Measurements from ENCODE around the gene WFIKKN2. TPM values are rescaled to one million over a fixed set of nuclear protein-coding genes. Genes with fewer than 3 reads are reported as not detected.

Gene WFIKKN2
- total RNA-seq, 1 donor from 2014 or later: not detected

GRCh38 chr17:50818261-50818660, 17.1 kb upstream of the WFIKKN2 start:
- no peak overlapping the region for H3K4me3 ChIP-seq
- H3F3A ChIP-seq (ENCODE audit: low read depth): no peaks in the 10 kb centered on the region
- Mint-ChIP-seq H3K4me3 (no peak overlapping the region), H3K27ac (no peak overlapping the region), H3K27me3 (ENCODE audit: insufficient read depth, low read depth) (peaks cover 3% of the 10 kb centered on the region), H3K36me3 (no peaks in the 10 kb centered on the region), H3K4me1 (peaks cover 5% of the 10 kb centered on the region), H3K9me3 (peaks cover 3% of the 10 kb centered on the region)
- H3K27me3 ChIP-seq: no peaks in the 10 kb centered on the region
- no peaks in the 10 kb centered on the region for H3K36me3 ChIP-seq
- H3K9ac ChIP-seq: no peak overlapping the region
- no peak for TF ChIP-seq CTCF (IDR thresholded peaks at IDR 0.05)
- TF ChIP-seq EZH2phosphoT487 (IDR thresholded peaks at IDR 0.05): no peak
- TF ChIP-seq EZH2 (IDR thresholded peaks at IDR 0.05): no peak
- no peak overlapping the region for H3K27ac ChIP-seq
- no peaks in the 10 kb centered on the region for H3K4me1 ChIP-seq
- H2AFZ ChIP-seq (replicated peaks): no peak overlapping the region
- H3K79me2 ChIP-seq (ENCODE audit: low read depth): no peaks in the 10 kb centered on the region
- no peaks in the 10 kb centered on the region for H4K20me1 ChIP-seq (ENCODE audit: low read depth)
- no peak for DNase-seq (ENCODE audit: low spot score)
- H3K4me2 ChIP-seq: no peak overlapping the region
- no peaks in the 10 kb centered on the region for H3K9me3 ChIP-seq (ENCODE audit: low read depth)

GRCh38 chr17:50818921-50819657, 16.3 kb upstream of the WFIKKN2 start:
- H3F3A ChIP-seq (ENCODE audit: low read depth): no peaks in the 10 kb centered on the region
- Mint-ChIP-seq H3K4me1 (peaks cover 5% of the 10 kb centered on the region), H3K4me3 (no peak overlapping the region), H3K27me3 (ENCODE audit: insufficient read depth, low read depth) (peaks cover 6% of the 10 kb centered on the region), H3K36me3 (no peaks in the 10 kb centered on the region), H3K27ac (no peak overlapping the region), H3K9me3 (peaks cover 3% of the 10 kb centered on the region)
- TF ChIP-seq EZH2phosphoT487 (IDR thresholded peaks at IDR 0.05) (no peak), EZH2 (IDR thresholded peaks at IDR 0.05) (no peak), CTCF (IDR thresholded peaks at IDR 0.05) (no peak)
- H3K36me3 ChIP-seq: no peaks in the 10 kb centered on the region
- H4K20me1 ChIP-seq (ENCODE audit: low read depth): no peaks in the 10 kb centered on the region
- H3K4me2 ChIP-seq: no peak overlapping the region
- DNase-seq (ENCODE audit: low spot score): no peak
- H3K9me3 ChIP-seq (ENCODE audit: low read depth): no peaks in the 10 kb centered on the region
- H3K4me3 ChIP-seq: no peak overlapping the region
- no peak overlapping the region for H3K27ac ChIP-seq
- H3K9ac ChIP-seq: no peak overlapping the region
- H3K27me3 ChIP-seq: no peaks in the 10 kb centered on the region
- H3K4me1 ChIP-seq: no peaks in the 10 kb centered on the region
- no peak overlapping the region for H2AFZ ChIP-seq (replicated peaks)
- H3K79me2 ChIP-seq (ENCODE audit: low read depth): no peaks in the 10 kb centered on the region

GRCh38 chr17:50820651-50821050, 14.7 kb upstream of the WFIKKN2 start:
- Histone ChIP-seq H3K9me3 (ENCODE audit: low read depth) (no peaks in the 10 kb centered on the region), H4K20me1 (ENCODE audit: low read depth) (no peaks in the 10 kb centered on the region), H3K36me3 (no peaks in the 10 kb centered on the region), H3K9ac (no peak overlapping the region), H3K4me2 (no peak overlapping the region), H3K4me3 (no peak overlapping the region), H3K79me2 (ENCODE audit: low read depth) (no peaks in the 10 kb centered on the region), H3K27me3 (no peaks in the 10 kb centered on the region), H2AFZ (replicated peaks) (no peak overlapping the region), H3K27ac (no peak overlapping the region), H3K4me1 (no peaks in the 10 kb centered on the region), H3F3A (ENCODE audit: low read depth) (no peaks in the 10 kb centered on the region)
- H3K4me1 Mint-ChIP-seq: peaks cover 5% of the 10 kb centered on the region
- peaks cover 3% of the 10 kb centered on the region for H3K9me3 Mint-ChIP-seq
- peaks cover 7% of the 10 kb centered on the region for H3K27me3 Mint-ChIP-seq (ENCODE audit: insufficient read depth, low read depth)
- TF ChIP-seq CTCF (IDR thresholded peaks at IDR 0.05): no peak
- no peak overlapping the region for H3K4me3 Mint-ChIP-seq
- DNase-seq (ENCODE audit: low spot score): no peak
- no peaks in the 10 kb centered on the region for H3K36me3 Mint-ChIP-seq
- no peak overlapping the region for H3K27ac Mint-ChIP-seq

Measured in neural progenitor cell (in vitro differentiated cells).